NCI-H128 (cell line): ENCODE measurements around the gene LRP6.

Experiments used
- DNase-seq: peaks from one replicate; lab custom pipeline; 2025; ENCODE audit not compliant: unreplicated experiment; lab: John Stamatoyannopoulos, UW

The LRP6 gene

GRCh38 chr12:12216349-12217017 lies 50.4 kb downstream of the LRP6 start:
- DNase-seq, result no peak

- DNase-seq, result no peak
These were observed 52.2 kb downstream of the LRP6 start for GRCh38 chr12:12214635-12215131.

- no peak for DNase-seq
These were observed 52.6 kb downstream of the LRP6 start for GRCh38 chr12:12214201-12214600.

GRCh38 chr12:12212769-12213168 lies 54.1 kb downstream of the LRP6 start:
- no peak for DNase-seq

GRCh38 chr12:12210983-12211382 lies 55.9 kb downstream of the LRP6 start:
- no peak for DNase-seq

GRCh38 chr12:12210416-12210815 lies 56.4 kb downstream of the LRP6 start:
- DNase-seq, result no peak

- no peak for DNase-seq
These were observed 57.2 kb downstream of the LRP6 start for GRCh38 chr12:12209675-12210074.

GRCh38 chr12:12209043-12209442 lies 57.8 kb downstream of the LRP6 start:
- no peak for DNase-seq

GRCh38 chr12:12207746-12208145 lies 59.1 kb downstream of the LRP6 start:
- DNase-seq, result no peak

- DNase-seq, result no peak
These were observed 60.0 kb downstream of the LRP6 start for GRCh38 chr12:12206776-12207388.

GRCh38 chr12:12202747-12203146 lies 64.1 kb downstream of the LRP6 start:
- DNase-seq, result no peak

GRCh38 chr12:12202105-12202504 lies 64.7 kb downstream of the LRP6 start:
- no peak for DNase-seq

GRCh38 chr12:12201274-12201758 lies 65.5 kb downstream of the LRP6 start:
- DNase-seq, result no peak

GRCh38 chr12:12200363-12200762 lies 66.5 kb downstream of the LRP6 start:
- no peak for DNase-seq

GRCh38 chr12:12198124-12198523 lies 68.7 kb downstream of the LRP6 start:
- DNase-seq, result no peak

GRCh38 chr12:12197128-12197527 lies 69.7 kb downstream of the LRP6 start:
- DNase-seq, result no peak

- no peak for DNase-seq
These were observed 71.3 kb downstream of the LRP6 start for GRCh38 chr12:12195516-12195915.

- no peak for DNase-seq
These were observed 71.8 kb downstream of the LRP6 start for GRCh38 chr12:12195081-12195480.

GRCh38 chr12:12194206-12194605 lies 72.6 kb downstream of the LRP6 start:
- no peak for DNase-seq

GRCh38 chr12:12191008-12191407 lies 75.8 kb downstream of the LRP6 start:
- DNase-seq, result no peak

GRCh38 chr12:12190087-12190809 lies 76.6 kb downstream of the LRP6 start:
- DNase-seq, result no peak

- DNase-seq, result no peak
These were observed 81.4 kb downstream of the LRP6 start for GRCh38 chr12:12185414-12185813.
